ENCODE results near the gene TIGD2.

Gene TIGD2

DNA sequence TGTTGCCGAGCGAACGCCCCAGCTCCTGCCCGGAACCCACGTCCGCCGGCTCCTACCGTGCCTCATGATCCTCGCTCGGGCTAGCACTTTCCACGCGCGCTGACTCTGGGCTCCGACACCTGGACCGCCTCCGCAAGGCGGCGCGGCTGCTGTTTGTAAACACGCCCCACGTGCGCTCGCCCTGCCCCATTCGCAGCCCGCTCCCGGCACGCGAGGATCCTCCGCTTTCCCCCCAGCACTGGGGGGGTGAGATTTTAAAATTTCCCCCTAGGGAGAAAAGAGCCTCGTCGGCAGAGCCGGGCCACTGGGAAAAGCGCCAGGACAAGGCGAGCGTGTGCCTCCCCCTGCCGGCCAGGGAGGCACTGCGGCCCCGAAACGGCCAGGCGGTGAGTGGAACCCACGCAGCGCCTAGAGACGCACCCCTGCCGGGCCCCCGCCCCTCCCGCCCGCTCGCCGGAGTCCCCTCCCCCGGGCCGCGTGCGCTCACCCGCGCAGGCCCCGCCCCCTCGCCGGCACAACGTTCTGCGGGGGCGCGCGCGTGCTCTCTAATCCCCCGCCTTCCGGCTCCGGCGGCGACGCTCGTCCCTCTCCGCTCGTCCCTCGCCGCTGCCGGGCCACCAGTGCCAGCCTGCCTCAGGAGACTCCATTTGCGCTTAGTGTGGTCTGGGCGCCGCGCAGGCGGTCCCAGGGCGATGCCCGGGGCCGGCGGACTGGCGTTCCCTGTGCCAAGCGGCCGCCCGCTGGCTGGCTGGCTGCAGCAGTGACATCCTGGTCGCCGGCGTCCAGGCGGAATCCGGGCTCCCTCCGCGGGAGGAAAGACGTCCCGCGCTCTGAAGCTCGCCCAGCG lies at the start of gene TIGD2:
Gene TIGD2, plus strand, starts transcription at position 548 of the 847 bp plus-strand sequence. CDS start 1,442 bp downstream, outside the sequence.
- peak; percentile 97 for DNase-seq (ENCODE audit: low read depth)
- peak within 1 kb of the TSS; percentile 97 for H3K4me3 ChIP-seq (ENCODE audit: low read length)
- H3K36me3 ChIP-seq (ENCODE audit: control insufficient read depth, insufficient read depth, low read length, severe bottlenecking) = no peaks in the 10 kb centered on the region
- H3K9ac ChIP-seq (ENCODE audit: low read length) = peak within 1 kb of the TSS; percentile 96
- H3K27me3 ChIP-seq (replicated peaks; ENCODE audit: control insufficient read depth, insufficient read depth, low read length) = no peaks in the 10 kb centered on the region
- peaks cover 18% of the 10 kb centered on the region for H3K4me1 ChIP-seq (ENCODE audit: control insufficient read depth, insufficient read depth, low read length)
- H3K9me3 ChIP-seq (ENCODE audit: control insufficient read depth, low read length) = no peaks in the 10 kb centered on the region

DNA sequence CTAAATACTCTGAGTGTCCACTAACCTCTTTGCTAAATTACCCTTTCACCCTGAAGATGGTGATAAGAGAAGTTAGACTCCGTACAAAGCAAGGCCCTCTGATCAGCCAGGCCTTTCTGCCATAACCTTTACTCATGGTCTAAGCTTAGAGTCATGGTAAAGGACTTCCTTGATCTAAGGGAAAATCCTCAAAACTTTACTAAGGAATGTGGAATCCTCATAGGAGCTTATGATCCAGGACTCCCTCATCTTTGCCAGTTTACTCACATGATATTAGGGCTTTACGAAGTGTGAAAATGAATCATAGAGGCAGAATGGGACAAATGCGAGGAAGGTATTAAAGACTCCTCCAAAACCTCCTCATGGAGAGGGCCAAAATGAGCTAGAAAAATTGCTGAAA lies 46.5 kb upstream of the TIGD2 start:
- Histone ChIP-seq H3K36me3 (ENCODE audit: control insufficient read depth, insufficient read depth, low read length, severe bottlenecking) (no peaks in the 10 kb centered on the region), H3K4me3 (ENCODE audit: low read length) (no peak overlapping the region), H3K9me3 (ENCODE audit: control insufficient read depth, low read length) (no peaks in the 10 kb centered on the region), H3K4me1 (ENCODE audit: control insufficient read depth, insufficient read depth, low read length) (peaks cover 26% of the 10 kb centered on the region), H3K27me3 (replicated peaks; ENCODE audit: control insufficient read depth, insufficient read depth, low read length) (no peaks in the 10 kb centered on the region), H3K9ac (ENCODE audit: low read length) (no peak overlapping the region)
- DNase-seq (ENCODE audit: low read depth) = peak; percentile 29

DNA sequence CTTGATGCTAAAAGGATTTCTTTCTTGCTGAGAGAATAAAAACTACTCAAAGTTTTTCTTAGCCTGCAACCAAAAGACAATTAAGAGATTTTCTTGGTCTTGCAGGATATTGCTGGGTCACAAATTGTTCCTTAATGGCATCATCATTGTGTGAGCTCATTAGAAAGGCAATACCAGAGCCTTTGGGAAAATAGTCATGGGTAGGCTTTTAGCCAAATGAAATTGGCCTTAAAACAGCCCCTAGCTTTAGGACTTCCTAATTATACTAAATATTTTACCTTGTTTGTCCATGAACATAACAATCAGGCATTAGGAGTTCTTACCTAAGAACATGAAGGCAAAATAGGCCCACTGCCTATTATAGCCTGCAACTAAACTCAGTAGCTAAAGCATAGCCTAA lies 43.9 kb upstream of the TIGD2 start:
- no peaks in the 10 kb centered on the region for H3K9me3 ChIP-seq (ENCODE audit: control insufficient read depth, low read length)
- H3K4me1 ChIP-seq (ENCODE audit: control insufficient read depth, insufficient read depth, low read length) = peaks cover 26% of the 10 kb centered on the region
- H3K9ac ChIP-seq (ENCODE audit: low read length) = no peak overlapping the region
- no peaks in the 10 kb centered on the region for H3K27me3 ChIP-seq (replicated peaks; ENCODE audit: control insufficient read depth, insufficient read depth, low read length)
- H3K4me3 ChIP-seq (ENCODE audit: low read length) = no peak overlapping the region
- H3K36me3 ChIP-seq (ENCODE audit: control insufficient read depth, insufficient read depth, low read length, severe bottlenecking) = no peaks in the 10 kb centered on the region
- DNase-seq (ENCODE audit: low read depth) = peak; percentile 35

DNA sequence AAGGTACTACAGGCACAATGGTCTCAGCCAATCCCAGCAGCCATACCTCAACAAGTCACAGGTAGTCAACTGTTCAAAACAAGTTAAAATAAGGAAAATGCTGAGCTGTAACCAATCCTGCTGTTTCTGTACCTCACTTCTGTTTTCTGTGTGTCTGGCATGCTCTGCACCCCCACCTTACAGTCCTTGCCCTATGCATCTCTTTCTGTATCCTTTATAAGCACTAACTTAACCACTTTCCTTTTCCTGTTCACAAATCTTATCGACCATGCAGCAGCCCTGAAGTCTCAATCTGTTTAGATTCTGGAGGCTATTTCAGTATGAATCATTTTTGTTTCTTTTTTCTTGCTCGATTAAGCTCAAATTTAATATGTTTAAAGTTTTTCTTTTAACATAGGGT lies 41.9 kb upstream of the TIGD2 start:
- no peak overlapping the region for H3K4me3 ChIP-seq (ENCODE audit: low read length)
- no peaks in the 10 kb centered on the region for H3K27me3 ChIP-seq (replicated peaks; ENCODE audit: control insufficient read depth, insufficient read depth, low read length)
- DNase-seq (ENCODE audit: low read depth) = no peak
- no peaks in the 10 kb centered on the region for H3K9me3 ChIP-seq (ENCODE audit: control insufficient read depth, low read length)
- H3K9ac ChIP-seq (ENCODE audit: low read length) = no peak overlapping the region
- H3K36me3 ChIP-seq (ENCODE audit: control insufficient read depth, insufficient read depth, low read length, severe bottlenecking) = no peaks in the 10 kb centered on the region
- H3K4me1 ChIP-seq (ENCODE audit: control insufficient read depth, insufficient read depth, low read length) = peaks cover 24% of the 10 kb centered on the region

DNA sequence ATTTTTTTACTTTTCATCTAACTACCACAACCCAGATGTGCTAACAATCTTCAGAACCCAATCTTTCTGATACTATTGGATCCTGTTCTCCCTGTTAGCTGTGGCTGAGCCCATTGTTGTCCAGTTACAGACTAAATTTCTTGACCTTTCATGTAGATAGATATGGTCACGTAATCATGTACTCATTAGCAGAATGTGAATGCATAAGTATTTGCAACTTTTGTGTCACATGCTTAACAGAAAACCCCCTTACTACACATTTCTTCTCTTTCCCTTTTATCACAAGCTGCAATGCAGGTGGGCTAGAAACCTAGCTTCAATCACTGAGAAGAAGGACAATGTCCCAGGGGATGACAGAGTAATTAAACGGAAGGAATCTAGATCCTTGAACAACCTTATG lies 41.3 kb upstream of the TIGD2 start:
- Histone ChIP-seq H3K4me1 (ENCODE audit: control insufficient read depth, insufficient read depth, low read length) (peaks cover 19% of the 10 kb centered on the region), H3K9ac (ENCODE audit: low read length) (no peak overlapping the region), H3K9me3 (ENCODE audit: control insufficient read depth, low read length) (no peaks in the 10 kb centered on the region), H3K36me3 (ENCODE audit: control insufficient read depth, insufficient read depth, low read length, severe bottlenecking) (no peaks in the 10 kb centered on the region), H3K4me3 (ENCODE audit: low read length) (no peak overlapping the region), H3K27me3 (replicated peaks; ENCODE audit: control insufficient read depth, insufficient read depth, low read length) (no peaks in the 10 kb centered on the region)
- no peak for DNase-seq (ENCODE audit: low read depth)

DNA sequence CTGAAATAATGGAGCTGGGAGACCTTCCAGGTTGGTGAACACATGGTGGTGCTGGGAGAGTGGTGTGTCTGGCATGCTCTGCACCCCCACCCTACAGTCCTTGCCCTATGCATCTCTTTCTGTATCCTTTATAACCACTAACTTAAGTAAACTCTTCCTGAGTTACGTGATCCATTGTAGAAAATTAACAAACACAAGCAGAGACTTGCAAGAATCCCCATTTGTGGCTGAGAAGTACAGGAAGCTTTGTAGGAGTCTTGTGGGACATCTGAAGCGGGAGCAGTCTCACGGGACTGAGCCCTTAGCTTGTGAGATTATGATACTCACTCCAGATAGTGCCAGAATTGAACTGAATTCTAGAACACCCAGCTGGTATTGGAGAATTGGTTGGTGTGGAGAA lies 40.0 kb upstream of the TIGD2 start:
- no peaks in the 10 kb centered on the region for H3K9me3 ChIP-seq (ENCODE audit: control insufficient read depth, low read length)
- peaks cover 11% of the 10 kb centered on the region for H3K4me1 ChIP-seq (ENCODE audit: control insufficient read depth, insufficient read depth, low read length)
- no peak overlapping the region for H3K4me3 ChIP-seq (ENCODE audit: low read length)
- no peaks in the 10 kb centered on the region for H3K27me3 ChIP-seq (replicated peaks; ENCODE audit: control insufficient read depth, insufficient read depth, low read length)
- no peaks in the 10 kb centered on the region for H3K36me3 ChIP-seq (ENCODE audit: control insufficient read depth, insufficient read depth, low read length, severe bottlenecking)
- H3K9ac ChIP-seq (ENCODE audit: low read length) = no peak overlapping the region
- DNase-seq (ENCODE audit: low read depth) = no peak

DNA sequence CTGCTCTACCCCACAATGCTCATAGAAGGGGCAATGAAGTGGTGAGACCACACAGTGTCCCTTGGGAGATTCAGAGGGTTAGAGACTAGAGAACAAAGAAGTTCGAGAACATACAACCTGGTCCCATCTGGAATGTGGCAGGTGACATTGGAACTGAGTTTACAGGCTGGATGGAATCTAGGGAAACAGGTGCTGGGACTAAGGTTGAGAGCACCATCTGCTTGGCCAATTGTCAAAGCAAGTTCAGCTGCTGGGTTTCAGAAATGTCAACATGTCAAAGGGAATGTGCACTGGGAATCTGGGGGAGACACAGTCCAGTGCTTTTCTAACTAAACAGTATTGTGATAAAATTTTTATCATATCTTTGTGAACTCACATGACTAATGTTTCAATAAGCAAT lies 38.4 kb upstream of the TIGD2 start:
- H3K4me1 ChIP-seq (ENCODE audit: control insufficient read depth, insufficient read depth, low read length) = no peaks in the 10 kb centered on the region
- H3K36me3 ChIP-seq (ENCODE audit: control insufficient read depth, insufficient read depth, low read length, severe bottlenecking) = no peaks in the 10 kb centered on the region
- peaks cover 8% of the 10 kb centered on the region for H3K9me3 ChIP-seq (ENCODE audit: control insufficient read depth, low read length)
- DNase-seq (ENCODE audit: low read depth) = no peak
- no peaks in the 10 kb centered on the region for H3K27me3 ChIP-seq (replicated peaks; ENCODE audit: control insufficient read depth, insufficient read depth, low read length)
- H3K4me3 ChIP-seq (ENCODE audit: low read length) = no peak overlapping the region
- no peak overlapping the region for H3K9ac ChIP-seq (ENCODE audit: low read length)

DNA sequence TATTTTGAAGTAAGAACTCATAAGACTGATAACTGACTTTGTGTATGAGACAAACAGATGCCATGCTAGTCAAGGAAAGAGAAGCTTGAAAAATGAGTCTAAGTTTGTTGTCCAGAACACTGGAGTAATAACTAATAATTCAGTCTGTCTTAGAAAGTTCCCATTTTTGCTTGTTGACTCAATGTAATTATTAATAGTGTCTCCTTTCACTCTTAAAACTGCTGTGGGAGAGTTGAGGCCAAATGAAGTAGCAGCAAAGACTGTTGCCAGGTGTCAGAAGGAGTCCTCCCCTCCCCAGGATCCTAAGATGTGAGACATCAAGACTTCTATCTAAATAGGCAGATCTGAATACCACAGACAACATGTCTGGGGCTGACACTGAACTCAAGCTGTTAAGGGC lies 33.6 kb upstream of the TIGD2 start:
- Histone ChIP-seq H3K4me3 (ENCODE audit: low read length) (no peak overlapping the region), H3K9me3 (ENCODE audit: control insufficient read depth, low read length) (peaks cover 20% of the 10 kb centered on the region), H3K4me1 (ENCODE audit: control insufficient read depth, insufficient read depth, low read length) (no peaks in the 10 kb centered on the region), H3K27me3 (replicated peaks; ENCODE audit: control insufficient read depth, insufficient read depth, low read length) (no peaks in the 10 kb centered on the region), H3K36me3 (ENCODE audit: control insufficient read depth, insufficient read depth, low read length, severe bottlenecking) (no peaks in the 10 kb centered on the region), H3K9ac (ENCODE audit: low read length) (no peak overlapping the region)
- DNase-seq (ENCODE audit: low read depth) = no peak

DNA sequence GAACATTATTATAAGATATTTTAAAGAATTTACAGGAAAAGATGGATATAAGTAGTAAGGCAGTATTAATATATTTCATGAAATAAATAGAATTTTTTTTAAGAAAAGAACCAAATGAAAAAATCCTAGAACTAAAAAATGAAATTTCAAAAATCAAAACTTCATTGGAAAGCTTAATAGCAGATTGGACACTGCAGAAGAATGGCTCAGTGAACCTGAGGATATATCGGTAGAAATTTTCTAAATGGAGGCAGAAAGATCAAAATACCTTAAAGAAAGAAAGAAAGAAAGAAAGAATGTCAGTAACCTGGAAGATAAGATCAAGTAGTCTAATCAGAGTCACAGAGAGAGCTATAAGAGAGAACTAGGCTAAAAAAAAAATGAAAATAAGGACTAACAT lies 33.0 kb upstream of the TIGD2 start:
- Histone ChIP-seq H3K27me3 (replicated peaks; ENCODE audit: control insufficient read depth, insufficient read depth, low read length) (no peaks in the 10 kb centered on the region), H3K9ac (ENCODE audit: low read length) (no peak overlapping the region), H3K36me3 (ENCODE audit: control insufficient read depth, insufficient read depth, low read length, severe bottlenecking) (no peaks in the 10 kb centered on the region), H3K9me3 (ENCODE audit: control insufficient read depth, low read length) (peaks cover 20% of the 10 kb centered on the region), H3K4me1 (ENCODE audit: control insufficient read depth, insufficient read depth, low read length) (no peaks in the 10 kb centered on the region), H3K4me3 (ENCODE audit: low read length) (no peak overlapping the region)
- no peak for DNase-seq (ENCODE audit: low read depth)

DNA sequence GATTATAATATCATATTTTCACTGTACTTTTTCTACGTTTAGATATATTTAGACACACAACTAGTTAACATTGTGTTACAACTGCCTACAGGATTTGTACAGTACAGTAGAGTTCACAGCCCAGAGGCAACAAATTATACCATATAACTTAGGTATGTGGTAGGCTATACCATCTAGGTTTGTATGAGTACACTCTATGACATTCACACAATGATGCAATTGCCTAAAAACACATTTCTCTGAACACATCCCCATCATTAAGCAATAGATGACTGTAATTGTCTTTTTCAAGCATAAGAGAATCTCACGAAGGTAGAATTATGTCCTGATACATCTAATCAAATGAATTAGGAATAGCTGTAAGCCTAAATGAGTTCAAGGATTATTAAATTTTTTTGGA lies 12.3 kb upstream of the TIGD2 start:
- Histone ChIP-seq H3K36me3 (ENCODE audit: control insufficient read depth, insufficient read depth, low read length, severe bottlenecking) (no peaks in the 10 kb centered on the region), H3K27me3 (replicated peaks; ENCODE audit: control insufficient read depth, insufficient read depth, low read length) (no peaks in the 10 kb centered on the region), H3K9me3 (ENCODE audit: control insufficient read depth, low read length) (no peaks in the 10 kb centered on the region), H3K4me3 (ENCODE audit: low read length) (no peak overlapping the region), H3K9ac (ENCODE audit: low read length) (no peak overlapping the region), H3K4me1 (ENCODE audit: control insufficient read depth, insufficient read depth, low read length) (no peaks in the 10 kb centered on the region)
- no peak for DNase-seq (ENCODE audit: low read depth)

DNA sequence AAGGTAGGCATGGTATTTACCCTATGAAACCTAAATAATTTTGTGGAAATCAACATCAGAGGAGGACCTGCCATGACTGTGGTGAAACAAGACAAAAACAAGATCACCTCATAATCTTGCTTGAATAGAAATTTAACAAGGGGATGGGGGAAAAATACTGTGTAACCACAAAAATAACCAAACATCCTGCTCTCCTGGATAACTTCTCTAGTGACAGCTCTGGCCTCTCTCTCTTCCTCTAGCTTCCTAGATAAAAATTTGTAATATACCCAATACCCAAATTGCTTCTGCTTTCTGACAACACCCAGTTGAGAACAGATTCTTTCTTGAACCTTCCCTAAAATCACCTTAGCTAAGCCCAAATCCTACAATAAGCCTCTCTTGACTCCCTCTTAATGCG lies 11.9 kb upstream of the TIGD2 start:
- H3K4me3 ChIP-seq (ENCODE audit: low read length) = no peak overlapping the region
- no peaks in the 10 kb centered on the region for H3K27me3 ChIP-seq (replicated peaks; ENCODE audit: control insufficient read depth, insufficient read depth, low read length)
- no peaks in the 10 kb centered on the region for H3K9me3 ChIP-seq (ENCODE audit: control insufficient read depth, low read length)
- H3K36me3 ChIP-seq (ENCODE audit: control insufficient read depth, insufficient read depth, low read length, severe bottlenecking) = no peaks in the 10 kb centered on the region
- no peak overlapping the region for H3K9ac ChIP-seq (ENCODE audit: low read length)
- H3K4me1 ChIP-seq (ENCODE audit: control insufficient read depth, insufficient read depth, low read length) = no peaks in the 10 kb centered on the region
- no peak for DNase-seq (ENCODE audit: low read depth)

DNA sequence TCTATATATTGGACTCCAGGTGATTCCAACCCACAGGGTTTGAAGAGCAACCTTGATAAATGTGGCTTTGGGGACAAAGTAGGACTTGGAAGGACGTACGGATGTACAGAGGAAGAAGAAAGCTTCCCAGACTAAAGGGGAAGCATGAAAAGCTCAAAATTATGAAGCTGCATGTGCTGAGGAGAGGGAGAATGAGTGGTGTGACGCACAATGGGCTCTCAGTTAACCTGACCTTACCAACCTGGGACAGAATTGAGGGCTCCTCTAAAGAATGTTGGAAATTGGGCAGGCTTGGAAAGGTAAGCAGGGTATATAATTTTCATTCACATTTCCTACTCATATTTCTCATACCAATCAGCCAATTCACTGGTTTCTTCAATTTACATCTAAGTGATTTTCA lies 10.5 kb upstream of the TIGD2 start:
- Histone ChIP-seq H3K36me3 (ENCODE audit: control insufficient read depth, insufficient read depth, low read length, severe bottlenecking) (no peaks in the 10 kb centered on the region), H3K9me3 (ENCODE audit: control insufficient read depth, low read length) (no peaks in the 10 kb centered on the region), H3K4me3 (ENCODE audit: low read length) (no peak overlapping the region), H3K9ac (ENCODE audit: low read length) (no peak overlapping the region), H3K27me3 (replicated peaks; ENCODE audit: control insufficient read depth, insufficient read depth, low read length) (peaks cover 8% of the 10 kb centered on the region), H3K4me1 (ENCODE audit: control insufficient read depth, insufficient read depth, low read length) (no peaks in the 10 kb centered on the region)
- DNase-seq (ENCODE audit: low read depth) = no peak
